GM12892 (cell line): ENCODE results near the gene MYO5B.

Experiments used
- POLR2A ChIP-seq: IDR thresholded peaks from 2 replicates; pipeline ENCODE4 v1.6.1; 2011; ENCODE audit warnings: low read depth, low read length, control low read depth
- POLR2AphosphoS5 ChIP-seq: IDR thresholded peaks from 2 replicates; pipeline ENCODE4 v1.6.1; 2011; ENCODE audit warnings: low read depth, low read length, control low read depth
- TAF1 ChIP-seq: IDR thresholded peaks from 2 replicates; pipeline ENCODE4 v1.6.1; 2011; ENCODE audit warnings: low read depth, mild to moderate bottlenecking, control low read depth, low read length, borderline replicate concordance

DNA sequence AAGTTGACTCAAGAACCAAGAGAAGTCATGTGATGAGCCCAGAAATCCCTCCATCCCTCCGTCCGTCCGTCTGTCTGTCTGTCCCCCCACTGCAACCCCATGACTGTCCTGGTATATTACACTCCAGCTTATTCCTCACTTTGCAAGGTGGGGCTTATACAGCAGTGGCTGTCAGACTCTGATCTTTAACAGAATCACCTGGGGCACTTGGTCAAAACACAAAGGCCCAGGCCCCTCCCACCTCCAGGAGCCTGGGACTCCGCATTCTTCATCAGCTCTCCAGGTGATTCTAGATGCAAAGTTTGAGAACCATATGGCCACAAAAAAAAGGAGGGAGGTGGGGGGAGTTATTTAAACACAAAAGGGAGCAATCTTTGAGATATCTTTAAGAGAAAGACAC is 61.4 kb downstream of the MYO5B start:
- TF ChIP-seq POLR2AphosphoS5 (no peak), POLR2A (no peak), TAF1 (no peak)
